Ishikawa (cell line): ENCODE measurements around the gene C4orf50.

Experiments
- CREB1 ChIP-seq: IDR thresholded peaks from 2 replicates; pipeline ENCODE4 v1.6.1; 2012; ENCODE audit warnings: low read depth
- NFIC ChIP-seq: IDR thresholded peaks from 2 replicates; pipeline ENCODE4 v1.6.1; 2012
- REST ChIP-seq: IDR thresholded peaks from 2 replicates; pipeline ENCODE4 v1.6.1; 2012; ENCODE audit warnings: low read depth, mild to moderate bottlenecking
- TAF1 ChIP-seq: IDR thresholded peaks from 2 replicates; pipeline ENCODE4 v1.6.1; 2012; ENCODE audit warnings: low read depth, mild to moderate bottlenecking
- TCF12 ChIP-seq: IDR thresholded peaks from 2 replicates; pipeline ENCODE4 v1.6.1; 2012; ENCODE audit warnings: low read depth

- TF ChIP-seq TCF12 (no peak), NFIC (no peak), REST (no peak), TAF1 (no peak), CREB1 (no peak)
These were observed 55.8 kb downstream of the C4orf50 start for GRCh38 chr4:5962416-5962815.
